ENCODE data around the gene ADRM1.

DNA sequence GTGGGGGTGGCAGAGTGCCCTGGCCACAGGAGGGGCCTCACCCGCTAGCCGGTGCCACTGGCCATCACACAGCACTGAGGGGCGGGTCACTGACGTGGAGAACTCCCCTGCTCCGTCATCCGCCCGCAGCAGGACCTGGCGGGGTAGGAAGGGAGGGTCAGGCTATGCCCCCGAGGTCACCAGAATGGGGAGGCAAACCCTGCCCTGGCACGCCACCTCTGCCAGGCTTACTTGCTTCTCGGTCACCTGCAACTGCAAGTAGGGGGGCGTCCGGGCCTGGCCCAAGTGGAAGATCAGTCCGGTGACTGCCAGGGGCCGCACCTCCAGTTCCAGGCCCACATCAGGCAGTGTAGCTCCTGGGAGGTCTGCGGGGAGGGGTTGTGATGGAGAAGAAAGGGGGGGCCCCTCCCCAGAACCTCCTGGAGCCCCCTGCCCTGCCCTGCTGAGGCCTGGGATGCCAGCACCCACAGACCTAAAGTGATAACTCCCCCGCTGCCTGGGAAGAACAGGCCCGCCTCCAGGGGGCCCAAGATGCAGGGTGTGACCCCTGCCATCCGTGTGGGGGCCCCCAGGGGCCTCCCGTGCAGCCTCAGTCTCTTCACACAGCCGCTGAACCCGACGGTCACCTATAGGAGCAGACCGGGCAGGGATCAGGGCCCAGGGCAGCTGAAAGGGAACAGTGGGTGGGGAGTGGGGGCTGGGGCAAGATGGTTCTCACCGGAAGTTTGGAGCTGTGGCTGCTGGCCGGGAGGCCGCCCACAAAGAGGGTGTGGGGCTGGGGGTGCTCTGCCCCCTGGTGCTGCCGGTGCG, 7.4 kb downstream of the ADRM1 start:
- TF ChIP-seq, protein P1, sequence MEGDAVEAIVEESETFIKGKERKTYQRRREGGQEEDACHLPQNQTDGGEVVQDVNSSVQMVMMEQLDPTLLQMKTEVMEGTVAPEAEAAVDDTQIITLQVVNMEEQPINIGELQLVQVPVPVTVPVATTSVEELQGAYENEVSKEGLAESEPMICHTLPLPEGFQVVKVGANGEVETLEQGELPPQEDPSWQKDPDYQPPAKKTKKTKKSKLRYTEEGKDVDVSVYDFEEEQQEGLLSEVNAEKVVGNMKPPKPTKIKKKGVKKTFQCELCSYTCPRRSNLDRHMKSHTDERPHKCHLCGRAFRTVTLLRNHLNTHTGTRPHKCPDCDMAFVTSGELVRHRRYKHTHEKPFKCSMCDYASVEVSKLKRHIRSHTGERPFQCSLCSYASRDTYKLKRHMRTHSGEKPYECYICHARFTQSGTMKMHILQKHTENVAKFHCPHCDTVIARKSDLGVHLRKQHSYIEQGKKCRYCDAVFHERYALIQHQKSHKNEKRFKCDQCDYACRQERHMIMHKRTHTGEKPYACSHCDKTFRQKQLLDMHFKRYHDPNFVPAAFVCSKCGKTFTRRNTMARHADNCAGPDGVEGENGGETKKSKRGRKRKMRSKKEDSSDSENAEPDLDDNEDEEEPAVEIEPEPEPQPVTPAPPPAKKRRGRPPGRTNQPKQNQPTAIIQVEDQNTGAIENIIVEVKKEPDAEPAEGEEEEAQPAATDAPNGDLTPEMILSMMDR (IDR thresholded peaks at IDR 0.05), result no peak
- TF ChIP-seq POLR2A (IDR thresholded peaks at IDR 0.05; ENCODE audit: low read depth) (no peak), EP300 (IDR thresholded peaks at IDR 0.05) (no peak), POLR2AphosphoS5 (IDR thresholded peaks at IDR 0.05) (no peak)

All from esophagus muscularis mucosa (tissue), 4 donors.